ENCODE results near the gene A4GNT. TPM values are rescaled to one million over a fixed set of nuclear protein-coding genes. Genes with fewer than 3 reads are reported as not detected.

Gene A4GNT
- total and polyA plus RNA-seq, 2 donors (not counting 1 experiment from before 2014, with no cell fraction given), result not detected

DNA sequence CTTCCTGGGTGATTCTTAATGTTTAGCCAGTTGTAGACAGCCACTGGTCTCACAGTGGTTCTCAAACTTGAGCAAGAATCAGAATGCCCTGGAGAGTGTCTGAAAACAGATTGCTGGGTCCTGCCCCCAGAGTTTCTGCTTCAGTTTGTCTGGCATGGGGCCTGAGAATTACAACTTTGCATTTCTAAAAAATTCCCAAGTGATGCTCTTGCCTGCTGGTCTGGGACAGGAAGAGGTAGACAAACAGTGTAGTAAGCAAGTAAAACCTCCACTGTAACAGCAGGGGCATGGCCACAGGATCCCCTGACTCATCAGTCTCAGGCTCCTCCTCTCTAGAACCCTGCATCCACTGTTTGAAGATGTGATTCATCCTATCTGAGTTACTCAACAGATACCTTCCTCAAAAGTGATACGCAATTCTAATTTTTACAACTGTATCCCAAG, 53.3 kb downstream of the A4GNT start:
- no peak overlapping the region for H3K4me3 ChIP-seq (ENCODE audit: control extremely low read depth in 1 of 5, extremely low read depth in 1 of 5, insufficient read depth in 1 of 5, low read depth in 2 of 5, low read length in 4 of 5)
- H3K27ac Mint-ChIP-seq, result no peak overlapping the region
- H3K4me1 Mint-ChIP-seq, result no peaks in the 10 kb centered on the region
- TF ChIP-seq EZH2 (IDR thresholded peaks at IDR 0.05; ENCODE audit: borderline replicate concordance, insufficient read depth, low read depth, low read length, poor library complexity, severe bottlenecking), result no peak
- TF ChIP-seq, protein P1, sequence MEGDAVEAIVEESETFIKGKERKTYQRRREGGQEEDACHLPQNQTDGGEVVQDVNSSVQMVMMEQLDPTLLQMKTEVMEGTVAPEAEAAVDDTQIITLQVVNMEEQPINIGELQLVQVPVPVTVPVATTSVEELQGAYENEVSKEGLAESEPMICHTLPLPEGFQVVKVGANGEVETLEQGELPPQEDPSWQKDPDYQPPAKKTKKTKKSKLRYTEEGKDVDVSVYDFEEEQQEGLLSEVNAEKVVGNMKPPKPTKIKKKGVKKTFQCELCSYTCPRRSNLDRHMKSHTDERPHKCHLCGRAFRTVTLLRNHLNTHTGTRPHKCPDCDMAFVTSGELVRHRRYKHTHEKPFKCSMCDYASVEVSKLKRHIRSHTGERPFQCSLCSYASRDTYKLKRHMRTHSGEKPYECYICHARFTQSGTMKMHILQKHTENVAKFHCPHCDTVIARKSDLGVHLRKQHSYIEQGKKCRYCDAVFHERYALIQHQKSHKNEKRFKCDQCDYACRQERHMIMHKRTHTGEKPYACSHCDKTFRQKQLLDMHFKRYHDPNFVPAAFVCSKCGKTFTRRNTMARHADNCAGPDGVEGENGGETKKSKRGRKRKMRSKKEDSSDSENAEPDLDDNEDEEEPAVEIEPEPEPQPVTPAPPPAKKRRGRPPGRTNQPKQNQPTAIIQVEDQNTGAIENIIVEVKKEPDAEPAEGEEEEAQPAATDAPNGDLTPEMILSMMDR (IDR thresholded peaks at IDR 0.05), result no peak
- no peak overlapping the region for H3K9ac ChIP-seq (ENCODE audit: low read length)
- no peaks in the 10 kb centered on the region for H3K4me1 ChIP-seq (ENCODE audit: control insufficient read depth in 2 of 2, insufficient read depth in 2 of 2, low read length in 2 of 2)
- H3K9me3 Mint-ChIP-seq (ENCODE audit: insufficient read depth), result peaks cover 4% of the 10 kb centered on the region
- no peak overlapping the region for H2AFZ ChIP-seq (ENCODE audit: insufficient read depth, low read depth, low read length, poor library complexity, severe bottlenecking)
- H3K27me3 ChIP-seq (replicated peaks in 1 of 4; ENCODE audit: control extremely low read depth in 1 of 4, control insufficient read depth in 3 of 4, insufficient read depth in 4 of 4, low read length in 3 of 4), result peaks cover 0 to 7% (median 0%) of the 10 kb centered on the region in 4 experiments
- peaks cover 32% of the 10 kb centered on the region for H3K27me3 Mint-ChIP-seq
- ChIA-PET POLR2A (no interaction called here), CTCF (no interaction called here)
- H3K27ac ChIP-seq (ENCODE audit: low read length in 2 of 2), result no peak overlapping the region
- ATAC-seq (ENCODE audit: low read depth), result no peak
- H4K20me1 ChIP-seq (ENCODE audit: control insufficient read depth, insufficient read depth, low read length, poor library complexity, severe bottlenecking), result no peaks in the 10 kb centered on the region
- no peaks in the 10 kb centered on the region for H3K36me3 ChIP-seq (replicated peaks in 1 of 2; ENCODE audit: control extremely low read depth in 1 of 2, control insufficient read depth in 1 of 2, extremely low read depth in 1 of 2, insufficient read depth in 2 of 2, low read length in 1 of 2)
- no peak for DNase-seq
- H3K4me2 ChIP-seq (replicated peaks; ENCODE audit: low read depth, low read length, poor library complexity, severe bottlenecking), result no peak overlapping the region
- WGBS (ENCODE audit: insufficient coverage), result no CpG with 5 or more reads among the region's 1 CpG
- intact Hi-C loops (cut with micrococcal nuclease), result no loop called here
- peaks cover 0 to 3% (median 0%) of the 10 kb centered on the region in 3 donors for H3K9me3 ChIP-seq (ENCODE audit: control extremely low read depth in 1 of 3, control insufficient read depth in 2 of 3, insufficient read depth in 1 of 3, low read length in 2 of 3)
- H3K4me3 Mint-ChIP-seq, result no peak overlapping the region
- no peaks in the 10 kb centered on the region for H3K79me2 ChIP-seq (ENCODE audit: control insufficient read depth, insufficient read depth, low read length)

DNA sequence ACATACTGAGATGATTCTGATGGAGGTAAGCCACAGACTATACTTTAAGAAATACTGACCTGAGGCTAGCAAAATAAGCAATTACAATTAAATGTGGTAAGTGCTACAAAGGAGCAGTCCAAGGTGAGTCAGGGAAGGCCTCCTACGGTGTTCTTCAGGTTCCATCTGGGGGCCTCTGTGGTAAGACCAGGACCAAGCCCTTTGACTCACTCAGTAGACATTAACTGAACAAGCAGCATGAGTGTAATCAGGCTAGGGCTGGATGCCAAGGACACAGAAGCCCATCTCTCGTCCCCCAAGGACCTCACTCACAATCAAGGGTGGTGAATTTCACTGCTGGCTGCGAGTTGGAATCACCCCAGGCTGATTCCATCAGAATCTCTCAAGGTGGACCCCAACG, 54.1 kb downstream of the A4GNT start:
- ATAC-seq (ENCODE audit: low read depth), result no peak
- Histone ChIP-seq H3K4me2 (replicated peaks; ENCODE audit: low read depth, low read length, poor library complexity, severe bottlenecking) (no peak overlapping the region), H4K20me1 (ENCODE audit: control insufficient read depth, insufficient read depth, low read length, poor library complexity, severe bottlenecking) (no peaks in the 10 kb centered on the region), H3K27ac (ENCODE audit: low read length in 2 of 2) (no peak overlapping the region), H2AFZ (ENCODE audit: insufficient read depth, low read depth, low read length, poor library complexity, severe bottlenecking) (no peak overlapping the region), H3K9me3 (ENCODE audit: control extremely low read depth in 1 of 3, control insufficient read depth in 2 of 3, insufficient read depth in 1 of 3, low read length in 2 of 3) (peaks cover 0 to 3% (median 0%) of the 10 kb centered on the region in 3 donors), H3K79me2 (ENCODE audit: control insufficient read depth, insufficient read depth, low read length) (no peaks in the 10 kb centered on the region), H3K9ac (ENCODE audit: low read length) (no peak overlapping the region), H3K36me3 (replicated peaks in 1 of 2; ENCODE audit: control extremely low read depth in 1 of 2, control insufficient read depth in 1 of 2, extremely low read depth in 1 of 2, insufficient read depth in 2 of 2, low read length in 1 of 2) (no peaks in the 10 kb centered on the region), H3K4me1 (ENCODE audit: control insufficient read depth in 2 of 2, insufficient read depth in 2 of 2, low read length in 2 of 2) (no peaks in the 10 kb centered on the region), H3K4me3 (ENCODE audit: control extremely low read depth in 1 of 5, extremely low read depth in 1 of 5, insufficient read depth in 1 of 5, low read depth in 2 of 5, low read length in 4 of 5) (no peak overlapping the region), H3K27me3 (replicated peaks in 1 of 4; ENCODE audit: control extremely low read depth in 1 of 4, control insufficient read depth in 3 of 4, insufficient read depth in 4 of 4, low read length in 3 of 4) (peaks cover 0 to 7% (median 0%) of the 10 kb centered on the region in 4 experiments)
- TF ChIP-seq, protein P1 (IDR thresholded peaks at IDR 0.05), result no peak
- TF ChIP-seq EZH2 (IDR thresholded peaks at IDR 0.05; ENCODE audit: borderline replicate concordance, insufficient read depth, low read depth, low read length, poor library complexity, severe bottlenecking), result no peak
- intact Hi-C loops (cut with micrococcal nuclease), result no loop called here
- Mint-ChIP-seq H3K4me1 (no peaks in the 10 kb centered on the region), H3K27me3 (peaks cover 28% of the 10 kb centered on the region), H3K4me3 (no peak overlapping the region), H3K27ac (no peak overlapping the region), H3K9me3 (ENCODE audit: insufficient read depth) (peaks cover 4% of the 10 kb centered on the region)
- POLR2A ChIA-PET, result no interaction called here
- DNase-seq, result no peak
- CTCF ChIA-PET, result no interaction called here
- 62% methylated on average over 3 of the region's 4 CpGs for WGBS (ENCODE audit: insufficient coverage)

Other genes with a start within 250 kb of the A4GNT start
- not detected in 2 replicates for gene CLDN18, start 122.2 kb downstream of the A4GNT start, total RNA-seq
- not detected in 2 replicates for gene CLDN18, start 122.2 kb downstream of the A4GNT start, polyA plus RNA-seq
- not detected in 2 replicates for gene DZIP1L, start 16.8 kb downstream of the A4GNT start, total RNA-seq
- 0.25 TPM in 1 of 2 replicates, not detected in the other for gene DZIP1L, start 16.8 kb downstream of the A4GNT start, polyA plus RNA-seq
- 22.6 and 27.6 TPM in 2 replicates for gene DBR1, start 42.5 kb upstream of the A4GNT start, total RNA-seq
- 7.5 and 8.1 TPM in 2 replicates for gene DBR1, start 42.5 kb upstream of the A4GNT start, polyA plus RNA-seq
- 81.1 and 98.4 TPM in 2 replicates for gene ARMC8, start 54.9 kb upstream of the A4GNT start, total RNA-seq
- gene ARMC8, start 54.9 kb upstream of the A4GNT start, polyA plus RNA-seq, result 35.3 and 46.2 TPM in 2 replicates
- gene NME9, start 197.5 kb upstream of the A4GNT start, total RNA-seq, result not detected in 2 replicates
- gene NME9, start 197.5 kb upstream of the A4GNT start, polyA plus RNA-seq, result 0.17 TPM in 1 of 2 replicates, not detected in the other
- 0.22 and 0.27 TPM in 2 replicates for gene MRAS, start 216.2 kb upstream of the A4GNT start, total RNA-seq
- gene MRAS, start 216.2 kb upstream of the A4GNT start, polyA plus RNA-seq, result 0.03 and 0.35 TPM in 2 replicates